Activated T-helper 1 cell treated with anti-CD3 and anti-CD28 coated beads, Interleukin-12 subunit alpha, Interleukin-12 subunit beta, Interleukin-2, Interleukin-4 antibody, amounts not matched to agents 30 ng/mL and 10 ng/mL and 1 ng/mL, durations not matched to agents 14 hours and 24 hours and 36 hours (primary cell): ENCODE data around the gene KIF20A. TPM values are rescaled to one million over a fixed set of nuclear protein-coding genes. Genes with fewer than 3 reads are reported as not detected.
A peak's percentile ranks its signal among the peaks of the same experiment; 100 is the strongest.
"Not testable (repeated sequence)": the region's sequence is repeated elsewhere in the genome, so short reads cannot be mapped to it uniquely, and the experiment has no call there.

Experiments used
- DNase-seq: peaks from one replicate; pipeline ENCODE4 v3.0.0; 2021; ENCODE audit warnings: low spot score
- H3K27ac Mint-ChIP-seq: one replicate; pipeline ENCODE4 v1.8.0; 2021; ENCODE audit warnings: mild to moderate bottlenecking, mixed read lengths
- H3K27me3 Mint-ChIP-seq: one replicate; pipeline ENCODE4 v1.8.0; 2022; ENCODE audit warnings: mild to moderate bottlenecking, moderate library complexity, mixed read lengths; ENCODE audit not compliant: insufficient read depth
- H3K36me3 Mint-ChIP-seq: one replicate; pipeline ENCODE4 v1.8.0; 2021; ENCODE audit warnings: low read depth, mixed read lengths
- H3K4me1 Mint-ChIP-seq: one replicate; pipeline ENCODE4 v1.8.0; 2021; ENCODE audit warnings: low read depth, mixed read lengths
- H3K4me3 Mint-ChIP-seq: one replicate; pipeline ENCODE4 v1.8.0; 2021; ENCODE audit warnings: mild to moderate bottlenecking, moderate library complexity, mixed read lengths
- H3K9me3 Mint-ChIP-seq: one replicate; pipeline ENCODE4 v1.8.0; 2021; ENCODE audit warnings: mixed read lengths
- intact Hi-C: fragments of 100-400 bp; cut with micrococcal nuclease; formaldehyde crosslinking; loops from one replicate; pipeline ENCODE4 v1.15.1; 2024
- total RNA-seq: library from RNA; stranded (reverse); gene quantifications from 2 replicates; pipeline ENCODE4 v1.2.3, GENCODE V29; 2022

KIF20A gene
- total RNA-seq: 17.4 and 18.8 TPM in 2 replicates

- Mint-ChIP-seq H3K4me3 (no peak within 1 kb of the TSS), H3K27ac (peak within 1 kb of the TSS; percentile 61), H3K4me1 (peaks cover 11% of the 10 kb centered on the region), H3K27me3 (no peaks in the 10 kb centered on the region), H3K36me3 (peaks cover 33% of the 10 kb centered on the region), H3K9me3 (no peaks in the 10 kb centered on the region)
- DNase-seq: peak; percentile 87
- intact Hi-C loops: loop anchor here (1.0 to 2.0 kb wide), 10 partner anchors 35 to 397 kb away; partner anchors contain the start of genes CDC23, CDC25C, ETF1 and HSPA9
Observed at GRCh38 chr5:138178516-138179276, at the start of gene KIF20A, which contains the start of gene BRD8. Gene KIF20A (plus strand): TSS chr5:138179112. CDS start chr5:138179681, 569 bp downstream. Gene BRD8 (minus strand): TSS chr5:138178630. CDS start chr5:138178614, 16 bp downstream.

DNA sequence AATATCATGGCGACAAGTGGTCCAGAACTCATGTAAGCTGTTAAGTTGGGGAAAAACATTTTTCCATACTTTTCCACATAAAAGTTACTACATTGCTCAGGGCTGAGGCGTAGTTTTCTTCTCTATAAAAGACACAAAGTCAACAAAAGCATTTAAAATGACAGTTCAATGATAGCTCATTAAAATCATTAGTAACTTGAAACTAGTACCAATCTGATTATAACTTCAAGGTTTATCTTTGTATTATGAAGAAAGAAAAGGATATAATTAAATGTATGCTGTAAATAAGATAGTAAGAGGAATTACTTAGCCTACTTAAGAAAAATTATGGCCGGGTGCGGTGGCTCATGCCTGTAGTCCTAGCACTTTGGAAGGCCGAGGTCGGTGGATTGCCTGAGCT lies 49.6 kb upstream of the KIF20A start:
- Mint-ChIP-seq H3K9me3 (no peaks in the 10 kb centered on the region), H3K4me3 (no peak overlapping the region), H3K36me3 (no peaks in the 10 kb centered on the region), H3K4me1 (peaks cover 5% of the 10 kb centered on the region), H3K27ac (no peak overlapping the region), H3K27me3 (peaks cover 16% of the 10 kb centered on the region)
- intact Hi-C loops: no loop called here
- no peak for DNase-seq

- peaks cover 5% of the 10 kb centered on the region for H3K4me1 Mint-ChIP-seq
- no peak for DNase-seq
- no peak overlapping the region for H3K27ac Mint-ChIP-seq
- H3K27me3 Mint-ChIP-seq: peaks cover 13% of the 10 kb centered on the region
- no peaks in the 10 kb centered on the region for H3K9me3 Mint-ChIP-seq
- intact Hi-C loops: loop anchor here (10.0 kb wide), 1 partner anchor 228 kb away; no protein-coding TSS in a partner anchor
- peak overlapping the region; percentile 78 for H3K4me3 Mint-ChIP-seq
- no peaks in the 10 kb centered on the region for H3K36me3 Mint-ChIP-seq
Observed at GRCh38 chr5:138132543-138132942, 46.4 kb upstream of the KIF20A start.

- intact Hi-C loops: loop anchor here (10.0 kb wide), 1 partner anchor 234 kb away; no protein-coding TSS in a partner anchor
- Mint-ChIP-seq H3K4me3 (no peak within 1 kb of the TSS), H3K9me3 (no peaks in the 10 kb centered on the region), H3K27me3 (peaks cover 12% of the 10 kb centered on the region), H3K27ac (no peak within 1 kb of the TSS), H3K4me1 (no peaks in the 10 kb centered on the region), H3K36me3 (no peaks in the 10 kb centered on the region)
- no peak for DNase-seq
Observed at GRCh38 chr5:138138949-138139780, 39.7 kb upstream of the KIF20A start, which contains the start of gene NME5. Gene NME5 (minus strand): TSS chr5:138139428. CDS start chr5:138138780, 648 bp downstream.

DNA sequence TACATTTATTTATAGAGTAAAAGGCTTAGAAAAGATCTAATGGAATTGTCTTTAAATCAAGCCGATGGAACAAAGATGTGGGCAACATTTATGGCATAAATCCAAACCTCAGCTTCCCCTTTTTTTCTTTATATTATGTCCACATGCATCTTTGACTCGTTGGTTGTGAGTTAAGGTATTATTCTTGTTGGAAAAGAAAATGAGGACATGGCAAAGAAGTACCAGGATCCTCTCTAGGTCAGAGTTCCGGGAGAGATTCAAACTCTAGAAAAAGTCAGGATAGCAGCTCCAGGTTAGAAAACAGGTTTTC lies 39.2 kb upstream of the KIF20A start:
- Mint-ChIP-seq H3K4me3 (no peak overlapping the region), H3K27me3 (peaks cover 12% of the 10 kb centered on the region), H3K4me1 (no peaks in the 10 kb centered on the region), H3K36me3 (no peaks in the 10 kb centered on the region), H3K9me3 (no peaks in the 10 kb centered on the region), H3K27ac (no peak overlapping the region)
- intact Hi-C loops: loop anchor here (10.0 kb wide), 1 partner anchor 235 kb away; no protein-coding TSS in a partner anchor
- DNase-seq: no peak

DNA sequence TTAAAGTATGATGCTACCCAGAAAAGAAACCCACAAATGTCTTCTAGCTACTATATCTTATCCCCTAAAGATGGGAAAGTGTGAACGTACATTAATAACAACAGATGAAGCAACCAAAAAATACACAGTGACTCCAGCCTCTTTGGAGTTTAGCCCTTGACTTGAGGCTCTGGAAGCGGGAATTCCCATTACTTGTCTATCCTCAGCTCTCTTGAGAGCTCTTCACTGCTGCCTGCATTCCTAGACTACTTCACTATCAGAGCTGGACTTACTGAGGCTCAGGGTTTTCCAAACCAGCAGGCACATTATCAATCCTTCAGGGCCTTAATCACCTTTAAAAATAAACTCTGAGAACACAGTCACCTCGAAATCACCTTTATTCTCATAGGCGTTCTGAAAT lies 38.6 kb upstream of the KIF20A start:
- DNase-seq: no peak
- H3K4me1 Mint-ChIP-seq: no peaks in the 10 kb centered on the region
- intact Hi-C loops: no loop called here
- no peak overlapping the region for H3K4me3 Mint-ChIP-seq
- no peaks in the 10 kb centered on the region for H3K9me3 Mint-ChIP-seq
- H3K27me3 Mint-ChIP-seq: peaks cover 12% of the 10 kb centered on the region
- no peaks in the 10 kb centered on the region for H3K36me3 Mint-ChIP-seq
- H3K27ac Mint-ChIP-seq: no peak overlapping the region

DNA sequence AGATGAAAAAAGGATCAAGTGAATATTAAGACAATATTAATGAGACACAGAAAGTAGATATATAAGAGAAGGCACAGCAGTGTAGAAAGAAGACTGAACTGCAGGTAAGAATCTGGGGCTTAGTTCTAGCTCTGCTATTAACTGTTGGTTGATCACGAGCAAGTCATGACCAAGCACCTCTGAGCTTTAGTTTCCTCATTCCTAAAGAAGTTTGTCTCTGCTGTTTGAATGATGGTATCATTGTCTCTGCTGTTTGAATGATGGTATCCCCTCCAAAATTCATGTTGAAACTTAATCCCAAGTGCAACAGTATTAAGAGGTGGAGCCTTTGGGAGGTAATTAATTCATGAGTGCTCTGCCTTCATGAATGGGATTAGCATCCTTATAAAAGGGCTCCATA lies 37.2 kb upstream of the KIF20A start:
- Mint-ChIP-seq H3K27me3 (peaks cover 12% of the 10 kb centered on the region), H3K4me1 (no peaks in the 10 kb centered on the region), H3K27ac (no peak overlapping the region), H3K9me3 (no peaks in the 10 kb centered on the region), H3K4me3 (no peak overlapping the region), H3K36me3 (no peaks in the 10 kb centered on the region)
- intact Hi-C loops: no loop called here
- no peak for DNase-seq

DNA sequence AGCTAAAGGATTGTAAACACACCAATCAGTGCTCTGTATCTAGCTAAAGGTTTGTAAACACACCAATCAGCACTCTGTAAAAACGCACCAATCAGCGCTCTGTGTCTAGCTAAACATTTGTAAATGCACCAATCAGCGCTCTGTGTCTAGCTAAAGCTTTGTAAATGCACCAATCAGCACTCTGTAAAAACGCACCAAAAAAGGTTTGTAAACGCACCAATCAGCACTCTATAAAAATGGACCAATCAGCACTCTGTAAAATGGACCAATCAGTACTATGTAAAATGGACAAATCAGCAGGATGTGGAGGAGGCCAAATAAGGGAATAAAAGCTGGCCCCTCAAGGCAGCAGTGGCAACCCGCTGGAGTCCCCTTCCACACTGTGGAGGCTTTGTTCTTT lies 35.3 kb upstream of the KIF20A start:
- H3K9me3 Mint-ChIP-seq, H3K36me3 Mint-ChIP-seq, H3K27me3 Mint-ChIP-seq, intact Hi-C loops, H3K27ac Mint-ChIP-seq, DNase-seq, H3K4me3 Mint-ChIP-seq, H3K4me1 Mint-ChIP-seq: not testable (repeated sequence)

GRCh38 chr5:138148811-138149210 lies 30.1 kb upstream of the KIF20A start:
- Mint-ChIP-seq H3K36me3 (no peaks in the 10 kb centered on the region), H3K9me3 (no peaks in the 10 kb centered on the region)
- intact Hi-C loops: no loop called here

DNA sequence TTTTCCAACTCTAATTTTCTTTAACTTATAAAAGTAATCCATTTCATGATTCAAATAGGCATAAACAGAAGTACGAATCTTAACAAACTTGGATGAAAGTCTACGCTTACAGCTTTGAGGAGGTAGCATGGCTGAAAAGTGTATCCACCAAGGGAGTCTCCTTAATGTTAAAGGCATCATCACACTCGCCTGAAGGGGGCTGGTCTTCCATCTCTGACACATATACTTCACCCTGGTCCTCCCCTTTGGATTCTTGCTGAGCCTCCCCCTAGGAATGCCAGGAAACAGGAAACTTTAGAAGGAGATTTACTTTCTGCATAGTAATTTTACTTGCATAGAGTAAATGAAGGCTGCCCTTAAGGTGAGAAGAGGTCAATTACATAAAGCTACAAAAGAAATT lies 29.4 kb upstream of the KIF20A start:
- DNase-seq: no peak

More at GRCh38 chr5:138148811-138149210, 30.1 kb upstream of the KIF20A start:
- H3K4me1 Mint-ChIP-seq: no peaks in the 10 kb centered on the region
- H3K27me3 Mint-ChIP-seq: no peaks in the 10 kb centered on the region
- DNase-seq: no peak
- H3K4me3 Mint-ChIP-seq: no peak overlapping the region
- H3K27ac Mint-ChIP-seq: no peak overlapping the region

GRCh38 chr5:138155977-138156376 lies 22.9 kb upstream of the KIF20A start:
- H3K4me3 Mint-ChIP-seq, H3K27me3 Mint-ChIP-seq, DNase-seq, intact Hi-C loops, H3K4me1 Mint-ChIP-seq, H3K27ac Mint-ChIP-seq, H3K9me3 Mint-ChIP-seq: not testable (repeated sequence)
- H3K36me3 Mint-ChIP-seq: peaks cover 27% of the 10 kb centered on the region

More for the DNA sequence above, 29.4 kb upstream of the KIF20A start:
- no peaks in the 10 kb centered on the region for H3K36me3 Mint-ChIP-seq
- H3K4me1 Mint-ChIP-seq: no peaks in the 10 kb centered on the region
- H3K27ac Mint-ChIP-seq: no peak overlapping the region
- intact Hi-C loops: no loop called here
- no peak overlapping the region for H3K4me3 Mint-ChIP-seq
- H3K27me3 Mint-ChIP-seq: no peaks in the 10 kb centered on the region
- no peaks in the 10 kb centered on the region for H3K9me3 Mint-ChIP-seq

DNA sequence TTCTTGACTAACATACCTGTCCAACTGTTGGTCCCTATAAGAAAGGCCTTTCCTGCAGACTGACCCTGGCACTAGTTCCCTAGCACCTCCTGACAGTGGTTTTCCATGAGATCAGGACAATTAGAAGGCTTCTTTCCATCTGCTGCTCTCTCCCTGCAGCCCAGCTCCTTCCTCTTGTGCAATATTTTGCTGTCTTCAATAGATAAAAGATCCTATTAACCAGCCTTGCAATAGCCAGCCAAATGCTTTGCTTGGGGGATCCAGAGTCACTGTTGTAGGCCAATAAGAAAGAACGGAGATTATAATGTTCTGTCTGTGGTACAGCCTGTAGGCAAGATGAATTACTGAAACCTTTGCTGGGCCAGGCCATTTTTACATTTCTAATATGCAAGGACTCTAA lies 21.3 kb upstream of the KIF20A start:
- H3K27ac Mint-ChIP-seq: no peak overlapping the region
- no peaks in the 10 kb centered on the region for H3K4me1 Mint-ChIP-seq
- no peak for DNase-seq
- no peaks in the 10 kb centered on the region for H3K27me3 Mint-ChIP-seq
- H3K9me3 Mint-ChIP-seq: no peaks in the 10 kb centered on the region
- intact Hi-C loops: no loop called here
- H3K4me3 Mint-ChIP-seq: no peak overlapping the region
- H3K36me3 Mint-ChIP-seq: peaks cover 32% of the 10 kb centered on the region

DNA sequence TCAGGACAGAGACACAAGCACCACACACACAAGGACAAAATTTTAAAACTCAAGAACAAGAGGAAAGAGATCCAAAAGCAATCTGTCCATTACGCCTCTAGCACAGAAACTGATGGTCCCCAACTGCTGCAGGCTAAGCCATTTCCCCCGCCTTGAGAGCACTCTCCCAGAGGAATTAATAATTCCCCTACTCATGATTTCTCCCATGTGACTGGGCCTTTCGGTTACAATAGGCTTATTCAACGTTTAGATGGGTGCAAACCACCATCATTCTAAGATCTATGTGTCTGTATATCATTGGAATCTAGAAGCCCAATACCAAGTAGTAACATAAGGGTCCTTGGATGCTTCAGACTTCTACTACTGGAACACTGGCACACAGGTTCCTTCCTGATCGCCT lies 19.2 kb upstream of the KIF20A start:
- Mint-ChIP-seq H3K27ac (no peak overlapping the region), H3K4me3 (no peak overlapping the region), H3K4me1 (no peaks in the 10 kb centered on the region), H3K9me3 (no peaks in the 10 kb centered on the region), H3K27me3 (no peaks in the 10 kb centered on the region), H3K36me3 (peaks cover 49% of the 10 kb centered on the region)
- intact Hi-C loops: no loop called here
- DNase-seq: no peak
